Globus pallidus (tissue), 1 donor: ENCODE measurements around the gene ADGRE2.
"Not testable (repeated sequence)": the region's sequence is repeated elsewhere in the genome, so short reads cannot be mapped to it uniquely, and the experiment has no call there.

Source experiments
- DNase-seq: peaks from one replicate; pipeline ENCODE4 v3.0.0-alpha.2; 2015; ENCODE audit warnings: low spot score

ADGRE2 gene

DNA sequence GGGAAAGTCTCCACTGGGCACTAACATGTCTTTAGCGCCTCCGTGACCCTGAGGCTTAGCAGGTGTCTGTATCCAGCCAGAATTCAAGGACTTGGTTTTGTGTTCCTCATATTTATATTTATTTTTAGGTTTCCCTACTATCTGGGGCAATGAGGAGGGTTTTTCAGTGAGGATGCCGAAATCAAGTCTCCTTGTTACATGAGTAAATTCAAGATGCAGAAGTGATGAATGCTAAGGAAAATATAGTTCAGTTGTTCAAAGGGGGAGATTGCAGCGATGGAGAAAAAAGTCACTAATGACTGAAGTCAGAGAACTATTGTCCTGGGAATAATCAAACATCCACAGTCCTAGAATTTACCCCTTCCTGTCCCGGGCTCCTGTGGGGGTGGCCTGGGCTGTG, 791 bp upstream of the ADGRE2 start:
- no peak for DNase-seq

GRCh38 chr19:14777645-14778044, 715 bp downstream of the ADGRE2 start:
- DNase-seq: not testable (repeated sequence)

DNA sequence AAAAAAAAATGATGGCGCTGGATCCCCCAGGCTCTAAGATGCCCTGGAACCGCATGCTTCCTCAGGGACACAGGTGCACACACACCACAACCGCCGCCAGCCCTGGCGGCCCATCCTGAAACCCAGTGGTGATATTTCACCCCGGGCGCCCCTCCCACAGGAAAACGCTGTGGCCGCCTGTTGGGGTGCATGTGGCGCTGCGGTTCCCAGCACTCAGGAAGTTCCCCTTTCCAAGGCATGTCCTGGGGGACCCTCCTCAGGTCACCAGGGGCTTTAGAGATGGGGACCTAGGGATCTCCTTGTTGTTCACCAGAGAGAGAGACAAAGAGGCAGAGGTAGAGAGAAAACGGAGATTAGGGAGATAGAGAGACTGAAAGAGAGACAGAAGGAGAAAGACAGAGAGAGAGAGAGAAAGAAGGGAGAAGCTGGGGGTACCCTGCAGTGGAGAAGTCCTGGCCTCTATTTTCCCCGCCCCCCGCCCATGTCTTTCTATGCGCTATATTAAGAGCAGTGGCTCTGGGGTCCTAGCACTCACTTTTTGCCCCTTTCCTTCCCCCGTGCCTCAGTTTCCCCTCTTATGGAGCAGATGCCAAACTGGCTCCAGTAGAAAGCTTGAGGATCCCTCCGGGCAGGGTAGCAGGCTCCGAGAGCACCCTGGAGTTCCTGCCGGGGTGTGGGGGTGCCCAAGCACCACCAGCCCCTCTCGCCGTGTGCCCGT, 2.3 kb downstream of the ADGRE2 start:
- peak; percentile 9 for DNase-seq

DNA sequence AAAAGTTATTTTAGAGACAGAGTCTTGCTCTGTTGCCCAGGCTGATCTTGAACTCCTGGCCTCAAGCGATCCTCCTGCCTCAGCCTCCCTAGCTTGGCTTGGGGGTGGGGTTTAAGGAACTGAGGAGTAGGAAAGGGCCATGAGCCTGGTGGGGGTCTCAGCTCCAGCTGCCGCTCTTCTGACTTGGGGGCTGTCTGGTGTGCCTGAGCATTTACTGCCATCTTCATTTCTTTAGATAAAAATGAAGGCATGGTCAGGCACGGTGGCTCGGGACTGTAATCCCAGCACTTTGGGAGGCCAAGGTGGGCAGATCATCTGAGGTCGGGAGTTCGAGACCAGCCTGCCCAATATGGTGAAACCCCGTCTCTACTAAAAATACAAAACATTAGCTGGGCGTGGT, 3.0 kb downstream of the ADGRE2 start:
- DNase-seq: not testable (repeated sequence)

DNA sequence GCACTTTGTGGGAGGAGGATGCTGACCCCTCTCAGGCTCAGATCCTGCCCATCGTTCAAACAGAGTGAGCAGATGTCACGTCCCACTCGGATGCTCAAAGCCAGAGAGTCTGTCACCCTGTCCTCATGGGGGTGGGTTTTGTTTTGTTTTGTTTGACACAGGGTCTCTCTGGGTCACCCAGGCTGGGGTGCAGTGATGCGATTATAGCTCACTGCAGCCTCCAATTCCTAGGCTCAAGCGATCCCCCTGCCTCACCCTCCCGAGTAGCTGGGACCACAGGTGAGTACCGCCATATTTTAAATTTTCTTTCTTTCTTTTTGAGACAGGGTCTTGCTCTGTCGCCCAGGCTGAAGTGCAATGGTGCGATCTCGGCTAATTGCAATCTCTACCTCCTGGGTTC, 4.0 kb downstream of the ADGRE2 start:
- DNase-seq: no peak

DNA sequence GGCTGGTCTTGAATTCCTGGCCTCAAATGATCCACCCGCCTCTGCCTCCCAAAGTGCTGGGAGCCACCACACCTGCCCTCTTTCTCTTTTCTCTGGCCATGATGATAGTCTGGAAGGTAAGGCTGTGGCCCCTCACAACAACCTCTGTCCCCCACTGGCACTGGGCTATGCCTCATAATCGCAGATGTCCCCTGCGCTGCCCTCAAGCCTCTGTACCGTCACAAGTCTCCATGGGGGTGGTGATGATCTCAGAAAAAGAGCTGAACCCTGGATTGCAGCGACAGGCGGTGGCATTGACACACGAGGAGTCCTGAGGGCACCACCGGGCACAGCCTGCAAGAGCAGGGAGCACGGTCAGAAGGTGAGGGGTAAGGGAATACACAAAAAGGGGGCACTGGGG, 4.6 kb downstream of the ADGRE2 start:
- DNase-seq: not testable (repeated sequence)

DNA sequence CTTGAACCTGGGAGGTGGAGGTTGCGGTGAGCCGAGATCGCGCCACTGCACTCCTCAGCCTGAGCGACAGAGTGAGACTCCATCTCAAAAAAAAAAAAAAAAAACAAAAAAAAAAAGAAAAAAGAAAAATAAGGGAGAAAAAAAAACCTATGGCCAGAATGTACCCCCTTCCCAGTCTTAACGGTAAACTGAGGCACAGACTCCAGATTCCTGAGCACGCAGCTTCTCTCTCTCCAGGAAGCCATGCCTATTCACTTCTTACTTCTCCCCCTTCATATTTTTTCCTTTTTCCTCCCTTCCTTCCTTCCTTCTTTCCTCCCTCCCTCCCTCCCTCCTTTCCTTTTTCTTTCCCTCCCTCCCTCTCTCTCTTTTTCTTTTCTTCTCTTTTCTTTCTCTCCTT, 5.4 kb downstream of the ADGRE2 start:
- no peak for DNase-seq

DNA sequence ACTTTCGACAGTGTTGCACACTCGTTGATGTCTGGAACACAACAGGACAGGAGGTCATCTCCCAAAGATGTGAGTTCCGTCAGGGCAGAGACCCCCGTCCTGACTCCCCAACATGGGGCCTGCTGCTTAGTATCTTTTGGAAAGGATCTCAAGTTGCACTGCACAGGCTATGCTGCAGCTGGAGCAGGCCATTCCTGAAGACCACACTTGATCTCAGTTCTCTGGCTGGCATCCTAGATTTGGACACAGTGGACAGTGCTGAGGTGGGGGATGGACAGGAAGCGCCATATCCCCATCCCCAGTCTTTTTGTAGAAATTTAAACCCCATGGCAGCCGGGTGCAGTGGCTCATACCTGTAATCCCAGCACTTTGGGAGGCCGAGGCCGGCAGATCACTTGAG, 5.9 kb downstream of the ADGRE2 start:
- DNase-seq: no peak

- DNase-seq: no peak
Observed at GRCh38 chr19:14770944-14771839, 7.2 kb downstream of the ADGRE2 start.

DNA sequence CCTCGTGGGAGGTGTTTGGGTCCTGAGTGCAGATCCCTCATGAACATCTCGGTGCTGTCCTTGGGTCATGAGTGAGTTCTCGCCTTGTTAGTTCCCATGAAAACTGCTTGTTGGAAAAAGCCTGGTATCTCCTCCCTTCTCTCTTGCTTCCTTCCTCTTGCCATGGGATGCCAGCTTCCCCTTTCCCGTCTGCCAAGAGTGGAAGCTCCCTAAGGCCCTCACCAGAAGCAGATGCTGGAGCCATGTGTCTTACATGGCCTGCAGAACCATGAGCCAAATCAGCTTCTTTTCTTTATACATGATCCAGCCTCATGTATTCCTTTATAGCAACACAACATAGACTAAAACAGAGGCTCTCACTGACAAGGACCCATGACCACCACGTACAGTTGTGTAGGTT, 8.2 kb downstream of the ADGRE2 start:
- no peak for DNase-seq

DNA sequence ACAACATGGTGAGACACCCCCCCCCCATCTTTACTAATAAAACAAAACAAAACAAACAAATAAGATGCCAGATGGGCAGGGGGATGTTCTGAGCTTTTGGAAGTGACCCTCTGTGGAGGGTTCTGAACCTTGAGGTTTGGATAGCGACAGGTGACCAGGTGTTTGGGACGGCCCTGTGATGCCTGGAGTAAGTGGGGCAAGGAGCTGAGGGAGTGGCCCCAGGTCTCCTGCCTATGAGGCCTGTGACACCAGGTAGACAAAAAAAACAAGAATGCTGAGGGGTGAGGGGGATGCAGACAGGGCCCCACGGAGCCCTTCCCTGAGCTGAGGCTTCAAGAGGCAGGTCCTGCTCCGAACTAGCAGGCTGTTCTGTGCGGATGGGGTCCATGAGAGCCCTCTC, 9.2 kb downstream of the ADGRE2 start:
- no peak for DNase-seq

- DNase-seq: no peak
Observed at GRCh38 chr19:14768001-14768400, 10.4 kb downstream of the ADGRE2 start.

GRCh38 chr19:14767466-14767971, 10.8 kb downstream of the ADGRE2 start:
- no peak for DNase-seq

- DNase-seq: not testable (repeated sequence)
Observed at GRCh38 chr19:14765841-14766240, 12.5 kb downstream of the ADGRE2 start.

GRCh38 chr19:14765403-14765802, 13.0 kb downstream of the ADGRE2 start:
- DNase-seq: not testable (repeated sequence)

GRCh38 chr19:14764401-14764800, 14.0 kb downstream of the ADGRE2 start:
- no peak for DNase-seq

DNA sequence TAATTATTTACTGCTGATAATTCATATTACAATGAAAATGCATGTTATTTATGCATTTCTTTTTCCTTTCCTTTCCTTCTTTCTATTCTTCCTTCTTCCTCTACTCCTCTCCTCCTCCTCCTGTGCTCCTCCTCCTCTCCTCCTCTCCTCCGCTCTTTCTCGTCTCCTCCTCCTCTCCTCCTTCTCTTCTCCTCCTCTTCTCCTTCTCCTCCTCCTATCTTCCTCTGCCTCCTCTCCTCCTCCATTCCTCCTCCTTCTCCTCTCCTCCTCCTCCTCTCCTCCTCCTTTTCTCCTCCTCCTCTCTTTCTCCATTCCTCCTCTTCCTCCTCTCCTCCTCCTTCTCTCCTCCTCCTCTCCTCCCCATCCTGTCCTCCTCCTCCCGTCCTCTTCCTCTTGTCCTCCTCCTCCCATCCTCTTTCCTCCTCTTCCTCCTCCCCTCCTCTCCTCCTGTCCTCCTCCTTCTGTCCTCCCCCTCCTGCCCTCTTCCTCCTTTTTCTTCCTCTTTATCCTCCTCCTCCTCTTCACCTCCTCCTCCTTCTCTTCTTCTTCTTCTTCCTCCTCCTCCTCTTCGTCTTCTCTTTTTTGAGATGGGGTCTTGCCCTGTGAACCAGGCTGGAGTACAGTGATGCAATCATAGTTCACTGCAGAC, 14.7 kb downstream of the ADGRE2 start:
- DNase-seq: no peak

DNA sequence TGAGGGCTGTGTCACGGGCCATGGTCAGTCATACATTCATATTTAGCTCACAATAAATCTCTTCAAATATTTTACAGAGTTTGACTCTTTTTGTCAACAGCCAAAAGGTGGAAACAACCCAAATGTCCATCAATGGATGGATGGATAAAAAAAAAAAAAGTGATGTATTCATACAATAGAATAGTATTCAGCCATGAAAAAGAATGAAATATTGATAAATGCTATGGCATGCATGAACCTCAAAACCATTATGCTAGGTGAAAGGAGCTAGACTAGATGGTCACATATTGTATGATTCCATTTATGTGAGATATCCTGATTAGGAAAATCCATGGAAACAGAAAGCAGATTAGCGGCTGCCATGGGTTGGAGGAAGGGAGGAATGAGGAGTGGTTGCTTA, 16.2 kb downstream of the ADGRE2 start:
- no peak for DNase-seq

- no peak for DNase-seq
Observed at GRCh38 chr19:14761607-14762006, 16.8 kb downstream of the ADGRE2 start.

GRCh38 chr19:14758816-14759215, 19.5 kb downstream of the ADGRE2 start:
- no peak for DNase-seq

DNA sequence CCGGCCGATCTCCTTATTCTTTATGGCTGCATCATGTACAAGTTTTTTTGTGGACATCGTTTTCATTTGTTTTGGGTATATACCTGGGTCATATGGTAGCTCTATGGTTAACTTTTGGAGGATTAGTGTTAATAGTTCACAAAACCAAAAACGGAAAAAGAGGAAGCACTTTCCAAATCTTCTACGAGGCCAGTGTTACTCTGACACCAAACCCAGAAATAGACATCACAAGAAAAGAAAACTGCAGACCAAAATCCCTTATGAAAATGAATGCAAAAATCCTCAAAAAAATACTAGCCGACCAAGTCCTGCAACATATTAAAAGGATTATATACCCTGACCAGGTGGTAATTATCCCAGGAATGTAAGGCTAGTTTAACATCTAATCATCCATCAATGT, 29.8 kb downstream of the ADGRE2 start:
- no peak for DNase-seq

DNA sequence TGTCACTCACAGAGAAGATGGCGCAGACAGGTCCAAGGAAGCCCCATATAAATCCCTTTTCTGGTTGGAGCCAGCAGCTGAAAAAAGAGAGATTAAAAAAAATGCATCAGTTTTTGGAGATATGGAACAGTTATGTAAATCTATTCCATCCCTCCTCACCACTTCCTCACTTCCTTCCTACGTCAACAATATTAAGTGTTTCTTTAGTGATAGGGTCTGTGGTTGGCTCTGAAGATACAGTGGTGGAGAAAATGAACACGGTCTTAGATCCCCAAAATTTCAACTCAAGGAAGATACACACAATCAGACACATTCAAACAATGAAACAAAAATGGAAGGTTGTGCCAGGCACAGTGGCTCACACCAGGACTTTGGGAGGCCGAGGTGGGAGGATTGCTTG, 31.5 kb downstream of the ADGRE2 start:
- no peak for DNase-seq

DNA sequence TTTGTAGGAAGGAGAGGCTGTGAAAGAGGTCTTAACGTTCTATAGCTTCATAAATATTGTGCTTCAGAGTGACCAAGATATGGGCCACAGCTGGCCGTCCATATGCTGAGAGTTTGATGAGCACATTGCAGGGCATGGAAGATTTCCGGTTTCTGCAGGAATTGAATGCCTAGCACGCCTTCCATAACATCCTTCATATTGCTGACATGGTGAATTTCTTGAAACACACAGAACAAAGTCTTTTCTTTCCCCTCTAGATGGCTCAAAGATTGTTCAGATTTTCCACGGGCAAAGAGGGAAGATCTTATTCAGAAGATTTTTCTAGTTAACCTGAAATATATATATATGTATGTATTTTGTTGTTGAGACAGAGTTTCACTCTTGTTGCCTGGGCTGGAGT, 42.4 kb downstream of the ADGRE2 start:
- DNase-seq: no peak
